ENCODE results near the gene SBF2. TPM values are rescaled to one million over a fixed set of nuclear protein-coding genes. Genes with fewer than 3 reads are reported as not detected.

SBF2 gene
- total RNA-seq, 1 experiment from 2014 or later, result 31.3 TPM

- Histone ChIP-seq H2AFZ (ENCODE audit: low read length) (no peak overlapping the region), H3K36me3 (ENCODE audit: low read depth, low read length) (no peaks in the 10 kb centered on the region), H3K4me3 (ENCODE audit: low read length) (no peak overlapping the region), H3K79me2 (ENCODE audit: low read length) (no peaks in the 10 kb centered on the region), H3F3A (ENCODE audit: low read length, unreplicated experiment) (no peaks in the 10 kb centered on the region), H3K27ac (ENCODE audit: low read length) (no peak overlapping the region), H3K9me2 (replicated peaks; ENCODE audit: low read length) (no peaks in the 10 kb centered on the region), H3K9me3 (ENCODE audit: low read length) (no peaks in the 10 kb centered on the region), H3K9ac (ENCODE audit: low read length) (no peak overlapping the region), H4K20me1 (ENCODE audit: low read length) (no peaks in the 10 kb centered on the region), H3K4me2 (ENCODE audit: low read length) (no peak overlapping the region), H3K4me1 (ENCODE audit: insufficient read depth, low read length) (peaks cover 26% of the 10 kb centered on the region), H3K27me3 (ENCODE audit: low read length) (no peaks in the 10 kb centered on the region)
- TF ChIP-seq CTCF (conservative IDR thresholded peaks at IDR 0.05; ENCODE audit: low read depth, low read length) (no peak), EZH2 (IDR thresholded peaks at IDR 0.05; ENCODE audit: low read length, unreplicated experiment) (no peak)
- ChIA-PET POLR2A (ENCODE audit: unreplicated experiment) (no interaction called here), CTCF (no interaction called here)
- intact Hi-C loops (cut with micrococcal nuclease), result loop anchor here (5.0 kb wide), 3 partner anchors 86 to 999 kb away; no protein-coding TSS in a partner anchor
- BruUV-seq (replicated peaks), result no TSS peak
- ATAC-seq (no peak), DNase-seq (no peak)
These were observed 26.9 kb upstream of the SBF2 start for GRCh38 chr11:10320736-10321465.

GRCh38 chr11:10319702-10320558, 25.9 kb upstream of the SBF2 start:
- no peaks in the 10 kb centered on the region for H3F3A ChIP-seq (ENCODE audit: low read length, unreplicated experiment)
- intact Hi-C loops (cut with micrococcal nuclease), result loop anchor here (5.0 kb wide), 3 partner anchors 87 to 998 kb away; no protein-coding TSS in a partner anchor
- ChIA-PET POLR2A (ENCODE audit: unreplicated experiment) (no interaction called here), CTCF (no interaction called here)
- H3K27me3 ChIP-seq (ENCODE audit: low read length), result no peaks in the 10 kb centered on the region
- ATAC-seq (no peak), DNase-seq (no peak)
- no peak overlapping the region for H3K27ac ChIP-seq (ENCODE audit: low read length)
- no TSS peak for BruUV-seq (replicated peaks)
- H3K9ac ChIP-seq (ENCODE audit: low read length), result no peak overlapping the region
- no peak for TF ChIP-seq CTCF (conservative IDR thresholded peaks at IDR 0.05; ENCODE audit: low read depth, low read length)
- no peak for TF ChIP-seq EZH2phosphoT487 (IDR thresholded peaks at IDR 0.05; ENCODE audit: borderline replicate concordance, low read length)
- TF ChIP-seq EZH2 (IDR thresholded peaks at IDR 0.05; ENCODE audit: low read length, unreplicated experiment), result no peak
- H3K4me2 ChIP-seq (ENCODE audit: low read length), result no peak overlapping the region
- no peaks in the 10 kb centered on the region for H3K79me2 ChIP-seq (ENCODE audit: low read length)
- no peaks in the 10 kb centered on the region for H3K9me3 ChIP-seq (ENCODE audit: low read length)
- H3K4me1 ChIP-seq (ENCODE audit: insufficient read depth, low read length), result peaks cover 18% of the 10 kb centered on the region
- H4K20me1 ChIP-seq (ENCODE audit: low read length), result no peaks in the 10 kb centered on the region
- H3K9me2 ChIP-seq (replicated peaks; ENCODE audit: low read length), result no peaks in the 10 kb centered on the region
- no peak overlapping the region for H2AFZ ChIP-seq (ENCODE audit: low read length)
- no peak overlapping the region for H3K4me3 ChIP-seq (ENCODE audit: low read length)
- no peaks in the 10 kb centered on the region for H3K36me3 ChIP-seq (ENCODE audit: low read depth, low read length)

DNA sequence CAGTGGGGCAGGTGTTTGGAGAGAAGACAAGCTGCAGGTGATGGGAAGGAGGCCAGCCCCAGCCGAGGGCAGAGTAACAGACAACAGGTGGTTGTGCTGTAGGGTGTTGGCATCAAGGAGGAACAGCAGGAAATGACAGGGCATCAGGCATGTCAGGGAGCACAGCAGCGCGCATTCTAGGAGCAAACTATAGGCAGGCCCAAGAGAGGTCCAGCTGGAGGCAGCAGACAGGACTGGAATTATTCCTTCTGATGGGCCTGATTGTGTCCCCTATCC, 24.4 kb upstream of the SBF2 start:
- Histone ChIP-seq H4K20me1 (ENCODE audit: low read length) (no peaks in the 10 kb centered on the region), H3K9me2 (replicated peaks; ENCODE audit: low read length) (no peaks in the 10 kb centered on the region), H3K36me3 (ENCODE audit: low read depth, low read length) (no peaks in the 10 kb centered on the region), H3K27ac (ENCODE audit: low read length) (no peak overlapping the region), H3K79me2 (ENCODE audit: low read length) (no peaks in the 10 kb centered on the region), H3K9ac (ENCODE audit: low read length) (no peak overlapping the region), H3K4me2 (ENCODE audit: low read length) (no peak overlapping the region), H3K27me3 (ENCODE audit: low read length) (no peaks in the 10 kb centered on the region), H3K4me1 (ENCODE audit: insufficient read depth, low read length) (peaks cover 10% of the 10 kb centered on the region), H3K9me3 (ENCODE audit: low read length) (no peaks in the 10 kb centered on the region), H3K4me3 (ENCODE audit: low read length) (no peak overlapping the region), H3F3A (ENCODE audit: low read length, unreplicated experiment) (no peaks in the 10 kb centered on the region), H2AFZ (ENCODE audit: low read length) (no peak overlapping the region)
- DNase-seq, result no peak
- intact Hi-C loops (cut with micrococcal nuclease), result no loop called here
- CTCF ChIA-PET, result no interaction called here
- BruUV-seq (replicated peaks), result no TSS peak
- no peak for ATAC-seq
- TF ChIP-seq EZH2 (IDR thresholded peaks at IDR 0.05; ENCODE audit: low read length, unreplicated experiment) (no peak), EZH2phosphoT487 (IDR thresholded peaks at IDR 0.05; ENCODE audit: borderline replicate concordance, low read length) (no peak), CTCF (conservative IDR thresholded peaks at IDR 0.05; ENCODE audit: low read depth, low read length) (no peak)
- POLR2A ChIA-PET (ENCODE audit: unreplicated experiment), result no interaction called here
